D721Med (cell line): ENCODE results near the gene SKI.

ENCODE experiments used
- DNase-seq: peaks from one replicate; pipeline ENCODE4 v3.0.0; 2011; ENCODE audit warnings: low spot score; ENCODE audit not compliant: insufficient read length
- FAIRE-seq: peaks from 2 replicates; lab custom pipeline; 2011; peaks lifted over from hg19 to GRCh38; lab: Jason Lieb, UNC
- TF ChIP-seq, protein P1 (sequence below): IDR thresholded peaks from 2 replicates; pipeline ENCODE4 v1.5.1; 2012; ENCODE audit warnings: mild to moderate bottlenecking, control low read depth; ENCODE audit not compliant: insufficient read depth; ENCODE audit errors: missing control alignments

SKI gene

DNA sequence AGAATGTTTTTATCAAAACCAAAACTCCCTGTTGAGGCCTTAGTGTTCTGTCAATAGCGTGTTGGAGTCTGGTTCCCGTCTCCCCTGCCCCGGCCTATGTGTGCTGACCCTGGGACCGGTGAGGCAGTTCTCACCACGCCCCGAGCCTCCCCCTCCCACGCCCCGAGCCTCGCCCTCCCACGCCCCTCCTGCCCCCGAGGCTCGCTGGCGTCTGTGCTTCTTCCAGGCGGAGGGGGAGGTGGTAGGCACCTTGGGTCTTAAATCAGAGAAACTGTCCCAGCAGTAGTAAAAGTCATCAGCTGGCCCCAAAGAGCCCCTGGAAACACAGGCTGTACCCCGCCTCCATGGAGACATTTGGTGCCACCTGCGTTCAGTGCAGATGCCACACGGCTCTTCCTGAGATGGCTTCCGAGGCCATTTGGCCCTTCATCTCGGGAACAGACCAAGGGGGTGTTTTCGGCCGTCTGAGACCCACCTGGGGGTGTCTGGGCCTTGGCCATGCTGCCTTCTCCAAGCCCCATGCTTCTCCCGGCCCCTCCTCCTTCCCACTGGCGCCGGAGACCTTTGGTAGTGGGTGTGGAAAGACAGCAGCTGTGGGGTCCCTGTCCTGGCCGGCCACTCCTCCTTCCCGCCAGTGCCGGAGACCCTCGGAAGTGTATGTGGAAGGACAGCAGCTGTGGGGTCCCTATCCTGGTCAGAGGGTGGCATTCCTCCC is 44.7 kb downstream of the SKI start:
- no peak for FAIRE-seq
- TF ChIP-seq, protein P1, sequence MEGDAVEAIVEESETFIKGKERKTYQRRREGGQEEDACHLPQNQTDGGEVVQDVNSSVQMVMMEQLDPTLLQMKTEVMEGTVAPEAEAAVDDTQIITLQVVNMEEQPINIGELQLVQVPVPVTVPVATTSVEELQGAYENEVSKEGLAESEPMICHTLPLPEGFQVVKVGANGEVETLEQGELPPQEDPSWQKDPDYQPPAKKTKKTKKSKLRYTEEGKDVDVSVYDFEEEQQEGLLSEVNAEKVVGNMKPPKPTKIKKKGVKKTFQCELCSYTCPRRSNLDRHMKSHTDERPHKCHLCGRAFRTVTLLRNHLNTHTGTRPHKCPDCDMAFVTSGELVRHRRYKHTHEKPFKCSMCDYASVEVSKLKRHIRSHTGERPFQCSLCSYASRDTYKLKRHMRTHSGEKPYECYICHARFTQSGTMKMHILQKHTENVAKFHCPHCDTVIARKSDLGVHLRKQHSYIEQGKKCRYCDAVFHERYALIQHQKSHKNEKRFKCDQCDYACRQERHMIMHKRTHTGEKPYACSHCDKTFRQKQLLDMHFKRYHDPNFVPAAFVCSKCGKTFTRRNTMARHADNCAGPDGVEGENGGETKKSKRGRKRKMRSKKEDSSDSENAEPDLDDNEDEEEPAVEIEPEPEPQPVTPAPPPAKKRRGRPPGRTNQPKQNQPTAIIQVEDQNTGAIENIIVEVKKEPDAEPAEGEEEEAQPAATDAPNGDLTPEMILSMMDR = no peak
- DNase-seq = no peak

DNA sequence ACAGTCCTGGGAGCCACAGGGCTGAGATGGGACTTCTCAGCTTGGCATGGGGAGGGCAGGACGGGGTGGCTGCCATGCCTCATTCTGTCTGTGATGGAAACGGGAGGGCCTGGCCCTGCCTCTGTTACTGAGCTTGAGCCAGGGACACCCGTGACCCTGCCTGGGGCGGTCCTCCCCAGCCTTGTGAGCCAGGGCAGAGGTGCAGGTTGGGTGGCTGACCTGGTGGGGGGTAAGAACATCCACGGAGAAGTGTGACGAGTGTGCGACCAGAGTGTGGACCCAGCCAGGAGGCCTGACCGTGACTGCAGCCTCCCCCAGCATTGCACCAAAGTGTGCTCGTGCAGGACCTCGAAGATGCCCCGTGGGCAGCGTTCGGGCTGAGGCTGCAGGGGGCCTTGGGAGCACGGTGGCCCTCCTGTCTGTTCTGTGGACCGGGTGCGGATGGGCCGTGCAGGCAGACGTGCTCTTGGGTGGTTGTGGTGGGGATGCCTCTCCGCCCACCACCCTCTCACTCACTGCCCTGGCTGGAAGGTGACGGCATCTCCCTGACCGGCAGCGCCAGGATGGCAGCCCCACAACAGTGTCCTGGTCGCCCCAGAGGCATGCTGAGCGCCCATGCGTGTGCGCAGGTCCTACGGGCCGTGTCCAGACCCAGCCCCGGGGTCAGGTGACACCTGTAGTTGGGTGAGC is 45.4 kb downstream of the SKI start:
- DNase-seq (no peak), FAIRE-seq (no peak)
- TF ChIP-seq, protein P1 = no peak

DNA sequence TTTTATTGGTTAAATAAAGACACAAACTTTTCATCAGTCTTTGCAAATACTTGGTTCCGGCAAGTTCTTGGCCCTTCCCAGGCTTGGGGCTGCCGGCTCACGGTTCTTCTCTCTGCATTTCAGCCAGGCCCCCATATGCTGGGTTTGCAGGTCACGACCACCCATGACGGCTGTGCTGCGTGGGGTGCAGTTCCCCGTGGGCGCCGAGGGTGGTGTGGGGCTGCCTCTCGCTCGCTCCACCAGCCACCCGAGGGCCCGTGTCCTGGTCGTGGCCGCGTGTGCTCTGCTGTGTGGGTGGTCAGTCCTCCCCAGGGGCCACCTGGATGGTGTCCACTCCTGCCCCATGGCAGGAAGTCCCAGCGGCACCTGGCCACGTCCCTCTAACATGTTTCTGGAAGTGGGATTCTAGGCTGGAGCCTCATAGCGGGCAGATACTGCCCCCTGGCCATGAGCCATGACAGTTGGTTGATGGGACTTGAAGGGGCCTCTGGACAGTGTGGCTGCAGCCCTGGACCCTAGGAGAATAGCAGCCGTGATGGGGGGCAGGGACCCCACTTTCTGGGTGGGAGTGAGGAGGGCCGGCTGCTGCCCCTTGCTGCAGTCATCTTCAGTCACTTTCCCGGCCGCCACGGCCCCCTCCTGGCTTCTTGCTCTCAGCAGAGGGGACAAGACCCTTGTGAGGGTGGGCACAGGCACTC is 46.3 kb downstream of the SKI start:
- TF ChIP-seq, protein P1 = no peak
- DNase-seq = no peak
- no peak for FAIRE-seq

DNA sequence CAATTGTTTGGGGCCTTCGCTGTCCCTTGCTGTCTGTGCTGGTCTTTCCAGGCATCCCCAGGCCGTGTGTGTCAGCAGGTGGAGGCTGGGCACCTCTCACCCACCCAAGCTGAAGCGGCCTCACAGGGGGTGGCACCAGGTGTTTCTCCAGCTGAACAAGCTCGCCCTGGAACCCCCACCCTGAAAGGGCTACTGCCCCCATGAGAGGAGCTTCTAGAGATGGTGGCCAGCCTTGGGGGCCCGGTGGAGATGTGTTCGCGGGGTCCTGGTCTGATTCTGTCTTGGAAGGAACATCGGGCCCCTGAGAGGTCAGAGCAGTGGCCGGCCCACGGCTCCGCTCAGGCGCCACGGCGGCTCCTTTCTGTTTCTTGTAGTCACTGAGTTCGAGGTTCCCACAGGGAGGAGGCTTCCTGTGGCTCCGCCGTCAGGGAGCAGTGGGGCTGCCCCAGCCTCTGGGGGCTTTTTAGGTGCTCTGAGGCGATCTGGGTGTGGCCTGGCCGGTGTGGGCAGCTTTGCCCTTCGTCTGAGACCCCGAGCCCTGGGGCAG is 46.9 kb downstream of the SKI start:
- TF ChIP-seq, protein P1 = no peak
- FAIRE-seq = no peak
- no peak for DNase-seq

DNA sequence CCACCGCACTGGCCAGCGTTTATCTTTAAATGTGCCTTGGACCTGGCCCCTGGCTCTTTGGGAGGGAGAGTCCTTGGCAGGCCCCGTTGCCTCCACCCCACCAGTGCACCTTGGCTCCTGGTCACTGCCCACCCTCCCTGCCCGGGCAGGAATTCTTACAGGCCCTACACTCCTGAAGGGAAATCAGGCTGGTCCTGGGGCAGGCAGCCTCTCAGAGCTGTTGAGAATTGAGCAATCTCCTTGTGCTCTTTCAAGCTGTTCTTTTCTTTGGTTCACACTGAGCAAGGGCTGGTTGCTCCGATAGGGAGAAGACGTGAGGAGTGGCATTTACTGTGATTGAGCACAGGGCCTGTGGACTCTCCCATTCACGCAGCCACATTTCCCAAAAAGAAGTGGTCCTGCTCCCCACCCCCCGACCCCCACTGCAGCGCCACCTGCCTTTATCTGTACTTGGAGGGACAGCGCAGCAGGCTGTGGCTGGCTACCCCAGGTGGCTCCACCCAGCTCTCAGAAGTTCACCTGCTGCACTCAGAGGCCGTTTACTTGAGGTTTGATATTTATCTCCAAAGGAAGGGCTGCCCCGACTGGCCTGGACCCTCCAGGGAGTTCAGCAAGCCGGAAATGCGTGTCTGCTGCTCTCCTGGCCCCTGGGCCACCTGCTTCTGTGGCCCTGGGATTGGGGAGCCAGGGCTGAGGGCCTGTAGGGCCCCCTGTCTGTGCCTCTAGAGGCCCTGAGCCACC is 47.8 kb downstream of the SKI start:
- no peak for FAIRE-seq
- DNase-seq = no peak
- TF ChIP-seq, protein P1 = no peak

DNA sequence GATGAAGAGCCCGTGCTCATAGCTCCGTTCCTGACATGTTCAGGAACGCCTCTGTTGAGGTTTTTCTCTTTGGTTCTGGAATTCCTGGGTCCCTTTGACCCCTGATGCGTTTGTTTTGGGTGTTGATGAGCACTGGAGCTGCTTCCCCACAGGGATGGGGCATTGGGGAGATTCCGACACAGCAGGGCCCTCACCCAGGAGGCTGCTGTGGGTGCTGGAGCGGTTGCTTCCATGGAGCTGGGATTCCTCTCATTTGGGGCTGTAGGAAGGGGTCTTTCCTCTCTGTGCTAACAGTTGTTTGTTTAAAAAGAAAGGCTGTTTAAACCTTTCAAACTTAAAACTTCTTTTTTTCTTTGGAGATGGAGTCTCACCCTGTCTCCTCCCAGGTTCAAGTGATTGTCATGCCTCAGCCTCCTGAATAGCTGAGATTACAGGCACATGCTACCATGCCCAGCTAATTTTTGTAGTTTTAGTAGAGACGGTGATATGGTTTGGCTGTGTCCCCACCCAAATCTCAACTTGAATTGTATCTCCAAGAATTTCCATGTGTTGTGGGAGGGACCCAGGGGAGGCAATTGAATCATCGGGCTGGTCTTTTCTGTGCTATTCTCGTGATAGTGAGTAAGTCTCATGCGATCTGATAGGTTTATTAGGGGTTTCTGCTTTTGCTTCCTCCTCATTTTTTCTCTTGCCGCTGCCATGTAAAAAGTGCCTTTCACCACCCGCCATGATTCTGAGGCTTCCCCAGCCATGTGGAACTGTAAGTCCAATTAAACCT is 48.9 kb downstream of the SKI start:
- TF ChIP-seq, protein P1 = no peak
- no peak for FAIRE-seq
- no peak for DNase-seq
